PFSK-1 (cell line): ENCODE results near the gene TM6SF1.

Experiments used
- POLR2AphosphoS5 ChIP-seq: IDR thresholded peaks from 2 replicates; pipeline ENCODE4 v1.6.1; 2012; ENCODE audit warnings: low read depth, mild to moderate bottlenecking, control low read depth, low read length, moderate library complexity
- SIN3A ChIP-seq: IDR thresholded peaks from 2 replicates; pipeline ENCODE4 v1.6.1; 2012; ENCODE audit warnings: mild to moderate bottlenecking, low read length, moderate library complexity, borderline replicate concordance; ENCODE audit not compliant: insufficient read depth
- TAF1 ChIP-seq: IDR thresholded peaks from 2 replicates; pipeline ENCODE4 v1.6.1; 2012; ENCODE audit warnings: low read length, control low read depth, borderline replicate concordance; ENCODE audit not compliant: insufficient read depth
- TF ChIP-seq, protein P1 (sequence below), 2 experiments: IDR thresholded peaks; 2 replicates each; pipeline versions ENCODE4 v1.6.1 to v1.8.0; 2011 to 2012; ENCODE audit warnings: low read depth in 2 of 2, low read length in 2 of 2, control low read depth in 1 of 2, inconsistent platforms in 1 of 2, mild to moderate bottlenecking in 1 of 2, moderate library complexity in 1 of 2; ENCODE audit not compliant: insufficient read depth in 1 of 2

DNA sequence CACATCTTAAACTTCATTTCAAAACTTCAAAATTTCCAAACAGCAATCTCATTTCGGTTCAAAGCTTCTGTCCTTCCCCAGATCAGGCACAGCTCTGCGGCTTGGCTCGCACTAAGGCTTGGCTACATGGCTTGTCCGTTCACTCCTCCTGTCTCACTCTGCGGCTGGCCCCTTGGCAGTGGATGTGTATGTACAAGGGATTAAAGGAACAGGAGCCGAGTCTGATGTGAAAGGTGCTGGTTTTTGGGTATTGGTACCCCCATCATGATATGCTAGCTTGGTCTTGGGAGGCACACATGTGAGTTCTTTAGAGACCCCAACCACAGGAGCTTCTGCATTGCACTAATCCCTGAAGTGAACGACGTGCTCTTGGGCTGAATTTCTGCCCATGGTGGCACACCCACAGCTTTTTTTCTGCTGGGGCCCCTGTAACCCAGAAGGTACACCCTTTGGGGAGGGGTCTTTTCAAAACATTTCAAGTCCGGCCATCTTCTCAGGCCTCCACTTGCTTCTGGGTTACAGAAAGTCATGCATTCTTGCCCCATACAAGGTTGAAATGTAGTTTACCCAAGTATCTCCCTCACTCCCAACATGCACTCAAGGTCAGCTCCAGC, 12.6 kb downstream of the TM6SF1 start:
- TF ChIP-seq POLR2AphosphoS5 (no peak), TAF1 (no peak), SIN3A (no peak)
- TF ChIP-seq, protein P1, sequence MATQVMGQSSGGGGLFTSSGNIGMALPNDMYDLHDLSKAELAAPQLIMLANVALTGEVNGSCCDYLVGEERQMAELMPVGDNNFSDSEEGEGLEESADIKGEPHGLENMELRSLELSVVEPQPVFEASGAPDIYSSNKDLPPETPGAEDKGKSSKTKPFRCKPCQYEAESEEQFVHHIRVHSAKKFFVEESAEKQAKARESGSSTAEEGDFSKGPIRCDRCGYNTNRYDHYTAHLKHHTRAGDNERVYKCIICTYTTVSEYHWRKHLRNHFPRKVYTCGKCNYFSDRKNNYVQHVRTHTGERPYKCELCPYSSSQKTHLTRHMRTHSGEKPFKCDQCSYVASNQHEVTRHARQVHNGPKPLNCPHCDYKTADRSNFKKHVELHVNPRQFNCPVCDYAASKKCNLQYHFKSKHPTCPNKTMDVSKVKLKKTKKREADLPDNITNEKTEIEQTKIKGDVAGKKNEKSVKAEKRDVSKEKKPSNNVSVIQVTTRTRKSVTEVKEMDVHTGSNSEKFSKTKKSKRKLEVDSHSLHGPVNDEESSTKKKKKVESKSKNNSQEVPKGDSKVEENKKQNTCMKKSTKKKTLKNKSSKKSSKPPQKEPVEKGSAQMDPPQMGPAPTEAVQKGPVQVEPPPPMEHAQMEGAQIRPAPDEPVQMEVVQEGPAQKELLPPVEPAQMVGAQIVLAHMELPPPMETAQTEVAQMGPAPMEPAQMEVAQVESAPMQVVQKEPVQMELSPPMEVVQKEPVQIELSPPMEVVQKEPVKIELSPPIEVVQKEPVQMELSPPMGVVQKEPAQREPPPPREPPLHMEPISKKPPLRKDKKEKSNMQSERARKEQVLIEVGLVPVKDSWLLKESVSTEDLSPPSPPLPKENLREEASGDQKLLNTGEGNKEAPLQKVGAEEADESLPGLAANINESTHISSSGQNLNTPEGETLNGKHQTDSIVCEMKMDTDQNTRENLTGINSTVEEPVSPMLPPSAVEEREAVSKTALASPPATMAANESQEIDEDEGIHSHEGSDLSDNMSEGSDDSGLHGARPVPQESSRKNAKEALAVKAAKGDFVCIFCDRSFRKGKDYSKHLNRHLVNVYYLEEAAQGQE (IDR thresholded peaks at IDR 0.05; ENCODE audit: insufficient read depth in 1 of 2, low read depth in 2 of 2, low read length in 2 of 2): no peak
